Muscle of leg (tissue), 11 donors: ENCODE data around the gene ATP8B3. TPM values are rescaled to one million over a fixed set of nuclear protein-coding genes. Genes with fewer than 3 reads are reported as not detected.

ENCODE experiments used
- DNase-seq: peaks from one replicate; pipeline ENCODE4 v3.0.0; 2013
- H3K27ac ChIP-seq: one replicate; pipeline ENCODE4 v1.5.1; 2013; ENCODE audit warnings: mild to moderate bottlenecking, low read length, control low read depth
- H3K27me3 ChIP-seq: one replicate; pipeline ENCODE4 v1.6.1; 2013; ENCODE audit warnings: low read length; ENCODE audit not compliant: control insufficient read depth, insufficient read depth
- H3K36me3 ChIP-seq: one replicate; pipeline ENCODE4 v1.6.1; 2013; ENCODE audit warnings: low read length; ENCODE audit not compliant: control insufficient read depth, insufficient read depth
- H3K4me1 ChIP-seq: one replicate; pipeline ENCODE4 v1.6.1; 2013; ENCODE audit warnings: low read length; ENCODE audit not compliant: control insufficient read depth, insufficient read depth
- H3K4me3 ChIP-seq: one replicate; pipeline ENCODE4 v1.5.1; 2013; ENCODE audit warnings: low read length, control low read depth
- H3K9me3 ChIP-seq: replicated peaks from 2 replicates; pipeline ENCODE4 v1.6.1; 2013; ENCODE audit warnings: low read depth, low read length; ENCODE audit not compliant: control insufficient read depth
- WGBS: methylation state at CpG from one replicate; pipeline ENCODE4 v1.1.5; 2013; ENCODE audit warnings: missing lambda C conversion rate; ENCODE audit not compliant: insufficient coverage; 5-methylcytosine and 5-hydroxymethylcytosine counted together
- polyA plus RNA-seq, 8 donors: library from polyadenylated mRNA; unstranded; fragments of 120-200 nt; gene quantifications; one replicate each; pipeline versions ENCODE4 v1.2.1 to v1.2.3, GENCODE V29; 2013; ENCODE audit warnings: inconsistent platforms in 1 of 8, low replicate concordance in 1 of 8; ENCODE audit not compliant: insufficient read length in 8 of 8, insufficient read depth in 1 of 8
- total RNA-seq: library from RNA; stranded (reverse); fragments of 120-200 nt; gene quantifications from one replicate; pipeline ENCODE4 v1.2.4, GENCODE V29; 2013

ATP8B3 gene
- total and polyA plus RNA-seq, 9 donors = 0.35 to 1.2 (median 0.54) TPM

DNA sequence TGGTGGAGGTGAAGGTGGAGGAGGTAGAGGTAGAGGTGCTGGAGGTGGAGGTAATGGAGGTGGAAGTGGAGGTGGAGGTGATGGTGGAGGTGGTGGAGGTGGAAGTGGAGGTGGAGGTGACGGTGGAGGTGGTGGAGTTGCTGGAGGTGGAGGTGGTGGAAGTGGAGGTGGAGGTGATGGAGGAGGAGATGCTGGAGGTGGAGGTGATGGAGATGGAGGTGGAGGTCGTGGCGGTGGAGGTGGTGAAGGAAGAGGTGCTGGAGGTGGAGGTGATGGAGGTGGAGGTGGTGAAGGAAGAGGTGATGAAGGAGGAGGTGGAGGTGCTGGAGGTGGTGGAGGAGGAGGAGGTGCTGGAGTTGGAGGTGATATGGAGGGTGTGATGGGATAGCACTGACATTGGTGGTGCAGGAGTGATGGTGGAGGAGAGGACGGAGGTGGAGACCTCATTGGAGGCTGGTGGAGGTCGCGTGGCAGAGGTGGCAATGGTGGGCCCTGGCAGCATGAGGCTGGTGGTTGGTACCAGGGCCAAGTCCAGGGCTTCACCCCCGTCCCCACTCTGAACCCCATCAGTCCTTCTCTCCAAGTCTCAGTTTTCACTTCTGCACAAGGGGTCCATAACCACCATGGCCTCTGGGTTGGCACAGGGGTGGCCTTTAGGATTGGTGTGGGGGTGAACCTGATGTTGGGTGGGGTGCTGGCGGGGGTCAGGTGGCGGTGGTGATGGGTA, 43.0 kb downstream of the ATP8B3 start:
- WGBS = 89% methylated on average over 3 of the region's 9 CpGs
- H3K27me3 ChIP-seq = peaks cover 88% of the 10 kb centered on the region
- no peaks in the 10 kb centered on the region for H3K36me3 ChIP-seq
- peaks cover 11% of the 10 kb centered on the region for H3K9me3 ChIP-seq
- H3K4me3 ChIP-seq = no peak overlapping the region
- no peak for DNase-seq
- H3K27ac ChIP-seq = no peak overlapping the region
- H3K4me1 ChIP-seq = peaks cover 3% of the 10 kb centered on the region

DNA sequence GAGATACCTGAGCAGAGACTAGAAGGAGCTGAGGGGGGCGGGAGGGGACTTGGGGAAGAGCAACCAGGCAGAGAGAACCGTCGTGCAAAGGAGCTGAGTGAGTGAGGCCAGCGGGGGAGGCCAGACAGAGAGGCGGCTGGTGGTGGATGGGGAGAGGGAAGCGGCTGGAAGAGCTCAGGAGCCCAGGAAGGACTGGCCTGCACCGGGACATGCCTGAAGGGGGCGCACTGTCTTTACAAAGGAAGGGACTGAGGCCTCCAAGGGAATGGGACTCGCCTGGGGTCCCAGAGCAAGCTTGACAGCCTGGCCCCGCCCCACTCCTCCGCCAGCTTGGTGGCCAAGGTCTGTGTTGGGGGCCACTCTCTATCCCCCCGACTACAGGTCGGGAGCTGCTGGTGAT, 43.8 kb downstream of the ATP8B3 start:
- Histone ChIP-seq H3K36me3 (no peaks in the 10 kb centered on the region), H3K27ac (no peak overlapping the region), H3K9me3 (peaks cover 11% of the 10 kb centered on the region), H3K4me3 (no peak overlapping the region), H3K27me3 (peaks cover 88% of the 10 kb centered on the region), H3K4me1 (peaks cover 3% of the 10 kb centered on the region)
- no peak for DNase-seq
- WGBS = 18% methylated on average over 12 of the region's 13 CpGs

DNA sequence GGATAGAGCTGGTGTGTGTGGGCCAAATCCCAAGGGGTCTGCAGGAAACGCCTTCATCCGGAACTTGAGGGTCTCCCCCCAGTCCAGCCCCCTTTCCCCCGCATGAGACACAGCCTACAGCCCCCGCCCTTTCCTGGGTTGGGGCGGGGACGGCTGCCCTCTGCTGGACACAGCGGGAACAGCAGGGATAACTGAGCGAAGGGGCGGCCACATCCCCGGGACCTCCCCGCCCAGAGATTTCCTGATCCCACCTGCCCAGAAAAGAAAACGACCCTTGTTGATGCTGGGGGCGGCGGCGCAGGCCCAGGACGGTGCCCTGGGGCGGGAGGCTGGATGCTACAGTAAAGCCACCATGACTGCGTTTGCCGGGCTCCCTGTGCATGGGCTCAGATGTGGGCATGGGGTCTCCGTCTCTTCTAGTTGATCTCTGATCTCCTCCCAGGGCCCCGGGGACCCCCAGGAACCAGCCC, 44.6 kb downstream of the ATP8B3 start:
- Histone ChIP-seq H3K4me3 (no peak overlapping the region), H3K9me3 (peaks cover 11% of the 10 kb centered on the region), H3K36me3 (no peaks in the 10 kb centered on the region), H3K4me1 (peaks cover 3% of the 10 kb centered on the region), H3K27me3 (peaks cover 90% of the 10 kb centered on the region), H3K27ac (no peak overlapping the region)
- peak; percentile 56 for DNase-seq
- WGBS = 3% methylated on average over 14 of the region's 21 CpGs

- Histone ChIP-seq H3K4me3 (no peak overlapping the region), H3K36me3 (no peaks in the 10 kb centered on the region), H3K27ac (no peak overlapping the region), H3K4me1 (peaks cover 3% of the 10 kb centered on the region), H3K27me3 (peaks cover 92% of the 10 kb centered on the region), H3K9me3 (peaks cover 11% of the 10 kb centered on the region)
- WGBS = 57% methylated on average over 1 of the region's 10 CpGs
- DNase-seq = no peak
Measured at GRCh38 chr19:1766800-1767352, 45.2 kb downstream of the ATP8B3 start.

DNA sequence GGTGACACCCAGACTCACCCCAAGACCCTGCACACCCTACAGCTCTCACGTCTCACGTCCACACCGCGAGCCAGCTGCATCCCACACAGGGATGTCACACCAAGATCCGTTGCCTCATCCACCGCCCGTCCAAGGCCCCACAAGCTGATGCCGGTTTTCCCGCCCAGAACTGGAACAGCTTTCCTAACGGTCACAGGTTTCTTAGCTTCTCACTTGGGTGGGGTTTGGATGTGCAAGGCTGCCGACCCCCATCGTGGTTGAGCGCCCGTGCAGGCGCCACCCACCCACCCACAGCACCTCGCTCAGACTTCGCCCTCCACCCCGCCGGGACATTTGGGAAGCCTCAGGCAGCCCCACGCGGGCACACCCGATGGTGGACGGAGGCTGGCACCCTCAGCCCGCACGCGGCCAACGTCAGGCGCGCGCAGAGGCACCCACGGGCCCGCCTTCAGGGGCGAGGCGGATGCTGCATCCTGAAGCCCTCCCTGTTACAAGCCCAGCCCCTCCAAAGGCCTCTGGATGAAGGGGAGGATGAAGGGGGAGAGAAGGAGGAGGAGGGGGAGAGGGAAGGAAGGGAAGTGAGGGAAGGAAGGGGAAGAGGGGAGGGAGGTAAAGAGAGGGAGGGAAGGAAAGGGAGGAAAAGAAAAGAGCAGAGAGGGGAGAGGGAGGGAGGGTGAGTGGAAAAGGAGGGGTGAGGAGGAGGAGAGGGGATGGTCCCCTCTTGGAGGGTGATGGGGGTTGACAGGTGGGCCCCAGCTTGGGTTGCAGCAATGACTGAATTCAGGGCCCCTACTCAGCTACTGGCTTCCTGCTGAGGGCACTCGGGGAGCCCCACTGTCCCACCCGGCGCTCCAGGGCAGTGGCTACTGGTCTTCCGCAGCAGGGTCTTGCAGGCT, 45.9 kb downstream of the ATP8B3 start:
- DNase-seq = no peak
- Histone ChIP-seq H3K9me3 (peaks cover 7% of the 10 kb centered on the region), H3K27ac (no peak overlapping the region), H3K27me3 (peaks cover 94% of the 10 kb centered on the region), H3K36me3 (no peaks in the 10 kb centered on the region), H3K4me3 (no peak overlapping the region), H3K4me1 (peaks cover 3% of the 10 kb centered on the region)
- WGBS = 2% methylated on average over 30 of the region's 38 CpGs

GRCh38 chr19:1765232-1765903, 46.7 kb downstream of the ATP8B3 start:
- Histone ChIP-seq H3K4me3 (no peak overlapping the region), H3K9me3 (no peaks in the 10 kb centered on the region), H3K4me1 (peaks cover 3% of the 10 kb centered on the region), H3K27ac (no peak overlapping the region), H3K27me3 (peaks cover 98% of the 10 kb centered on the region), H3K36me3 (no peaks in the 10 kb centered on the region)
- WGBS = 9% methylated on average over 30 of the region's 33 CpGs
- DNase-seq = no peak

- peaks cover 99% of the 10 kb centered on the region for H3K27me3 ChIP-seq
- WGBS = 10% methylated on average over 12 of the region's 15 CpGs
Measured at GRCh38 chr19:1764729-1765128, 47.3 kb downstream of the ATP8B3 start.

DNA sequence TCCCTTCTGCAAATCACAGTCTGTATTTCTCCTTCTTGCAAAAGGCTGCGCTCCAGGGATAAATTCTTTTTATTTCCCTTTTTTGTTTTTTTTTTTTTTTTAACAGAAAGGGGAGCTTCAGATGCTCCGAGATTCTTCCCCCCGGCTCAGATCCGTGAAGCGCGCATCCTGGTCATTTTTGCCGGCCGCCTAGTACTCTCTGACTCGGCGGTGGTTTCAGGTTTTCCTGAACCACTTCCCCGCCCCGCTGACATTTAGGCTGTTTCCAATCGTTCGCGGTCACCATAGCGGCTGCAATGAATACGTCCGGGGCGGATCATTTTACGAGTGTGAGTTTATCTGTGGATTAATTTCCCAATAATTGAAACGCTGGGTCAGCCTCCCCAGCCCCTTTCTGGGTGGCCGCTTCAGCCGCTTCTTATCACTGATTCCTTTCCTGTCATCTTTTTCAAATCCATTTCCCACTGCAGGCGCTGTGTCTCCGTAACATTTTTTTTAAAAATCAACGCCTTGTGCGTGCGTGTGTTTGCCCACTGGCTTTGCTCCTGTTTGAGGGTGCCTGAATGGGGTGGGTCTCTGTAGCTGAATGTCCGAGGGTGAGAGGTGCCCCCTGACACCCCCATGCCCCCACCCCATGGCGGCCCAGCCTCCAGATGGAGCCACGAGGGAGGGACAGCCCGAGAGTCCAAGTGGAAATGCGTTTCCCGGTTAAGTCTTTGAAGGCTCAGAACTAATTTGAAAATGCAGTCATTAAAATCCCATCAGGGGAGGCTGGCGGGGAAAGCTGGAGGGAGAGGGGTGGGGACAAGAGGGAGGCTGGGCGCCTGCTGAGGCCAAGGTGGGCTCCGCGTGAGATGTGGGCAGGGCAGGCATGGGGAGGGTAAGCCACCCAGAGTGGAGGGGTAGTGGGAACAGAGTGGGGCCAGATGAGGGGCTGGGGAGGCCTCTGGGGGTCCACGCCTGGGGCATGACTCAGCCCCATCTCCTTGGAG, 48.1 kb downstream of the ATP8B3 start:
- 6% methylated on average over 19 of the region's 39 CpGs for WGBS
- Histone ChIP-seq H3K4me1 (peaks cover 3% of the 10 kb centered on the region), H3K4me3 (no peak overlapping the region), H3K27me3 (peaks cover 99% of the 10 kb centered on the region), H3K9me3 (no peaks in the 10 kb centered on the region), H3K27ac (no peak overlapping the region), H3K36me3 (no peaks in the 10 kb centered on the region)
- DNase-seq = no peak

More at GRCh38 chr19:1764729-1765128, 47.3 kb downstream of the ATP8B3 start:
- Histone ChIP-seq H3K4me3 (no peak overlapping the region), H3K36me3 (no peaks in the 10 kb centered on the region), H3K9me3 (no peaks in the 10 kb centered on the region), H3K4me1 (peaks cover 3% of the 10 kb centered on the region), H3K27ac (no peak overlapping the region)
- DNase-seq = no peak
